Chondrocyte (in vitro differentiated cells): Measurements from ENCODE around the gene CD9. TPM values are rescaled to one million over a fixed set of nuclear protein-coding genes. Genes with fewer than 3 reads are reported as not detected.

ENCODE experiments used
- DNase-seq: peaks from one replicate; pipeline ENCODE4 v3.0.0; 2021; ENCODE audit warnings: mixed read lengths, low spot score
- H3K27ac Mint-ChIP-seq: one replicate; pipeline ENCODE4 v1.8.0; 2021; ENCODE audit warnings: mild to moderate bottlenecking, moderate library complexity, mixed read lengths; ENCODE audit not compliant: unreplicated experiment
- H3K27me3 Mint-ChIP-seq: 2 replicates; pipeline ENCODE4 v1.8.0; 2021; ENCODE audit warnings: low read depth, mixed read lengths
- H3K36me3 Mint-ChIP-seq: 2 replicates; pipeline ENCODE4 v1.8.0; 2021; ENCODE audit warnings: low read depth, mixed read lengths
- H3K4me1 Mint-ChIP-seq: 2 replicates; pipeline ENCODE4 v1.8.0; 2021; ENCODE audit warnings: low read depth, mild to moderate bottlenecking, mixed read lengths
- H3K4me3 Mint-ChIP-seq: one replicate; pipeline ENCODE4 v1.8.0; 2021; ENCODE audit warnings: mild to moderate bottlenecking, moderate library complexity, mixed read lengths; ENCODE audit not compliant: unreplicated experiment
- H3K9me3 Mint-ChIP-seq: 2 replicates; pipeline ENCODE4 v1.8.0; 2021; ENCODE audit warnings: low read depth, mixed read lengths
- total RNA-seq: library from RNA; stranded (reverse); gene quantifications from 3 replicates; pipeline ENCODE4 v1.2.1, GENCODE V29; 2021
- TF ChIP-seq, protein P1 (sequence below): fragments of 200-600 bp; sonication (generic); IDR thresholded peaks from 2 replicates; pipeline ENCODE4 v1.5.0; 2021; ENCODE audit warnings: antibody characterized with exemption, mild to moderate bottlenecking, moderate library complexity

CD9 gene
- total RNA-seq, 1 donor from 2014 or later, result 60.7 TPM

- TF ChIP-seq, protein P1, sequence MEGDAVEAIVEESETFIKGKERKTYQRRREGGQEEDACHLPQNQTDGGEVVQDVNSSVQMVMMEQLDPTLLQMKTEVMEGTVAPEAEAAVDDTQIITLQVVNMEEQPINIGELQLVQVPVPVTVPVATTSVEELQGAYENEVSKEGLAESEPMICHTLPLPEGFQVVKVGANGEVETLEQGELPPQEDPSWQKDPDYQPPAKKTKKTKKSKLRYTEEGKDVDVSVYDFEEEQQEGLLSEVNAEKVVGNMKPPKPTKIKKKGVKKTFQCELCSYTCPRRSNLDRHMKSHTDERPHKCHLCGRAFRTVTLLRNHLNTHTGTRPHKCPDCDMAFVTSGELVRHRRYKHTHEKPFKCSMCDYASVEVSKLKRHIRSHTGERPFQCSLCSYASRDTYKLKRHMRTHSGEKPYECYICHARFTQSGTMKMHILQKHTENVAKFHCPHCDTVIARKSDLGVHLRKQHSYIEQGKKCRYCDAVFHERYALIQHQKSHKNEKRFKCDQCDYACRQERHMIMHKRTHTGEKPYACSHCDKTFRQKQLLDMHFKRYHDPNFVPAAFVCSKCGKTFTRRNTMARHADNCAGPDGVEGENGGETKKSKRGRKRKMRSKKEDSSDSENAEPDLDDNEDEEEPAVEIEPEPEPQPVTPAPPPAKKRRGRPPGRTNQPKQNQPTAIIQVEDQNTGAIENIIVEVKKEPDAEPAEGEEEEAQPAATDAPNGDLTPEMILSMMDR, result no peak
- H3K4me1 Mint-ChIP-seq, result peaks cover 41% of the 10 kb centered on the region
- no peak overlapping the region for H3K27ac Mint-ChIP-seq
- no peaks in the 10 kb centered on the region for H3K9me3 Mint-ChIP-seq
- H3K36me3 Mint-ChIP-seq, result peaks cover 9% of the 10 kb centered on the region
- no peak overlapping the region for H3K4me3 Mint-ChIP-seq
- no peak for DNase-seq
- H3K27me3 Mint-ChIP-seq, result no peaks in the 10 kb centered on the region
Measured at GRCh38 chr12:6223545-6223944, 23.3 kb downstream of the CD9 start.

DNA sequence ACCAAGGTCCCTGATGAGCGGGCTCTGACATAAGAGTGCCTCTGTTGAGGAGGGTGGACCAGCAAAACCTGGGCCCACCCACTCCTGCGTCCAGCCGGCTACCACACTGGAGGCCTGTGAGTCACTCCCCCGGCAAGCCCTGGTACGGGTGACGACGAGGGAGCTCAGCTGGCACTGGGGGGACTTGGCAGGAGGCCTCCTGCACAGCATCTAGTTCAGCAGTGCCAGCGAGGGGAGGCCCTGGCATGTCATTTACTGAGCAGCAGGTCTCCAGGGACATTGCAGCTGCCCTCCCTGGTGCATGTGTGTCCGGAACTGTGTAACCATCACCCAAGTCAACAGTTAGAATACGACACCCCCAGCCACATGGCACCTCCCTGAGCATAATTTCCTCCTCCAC lies 24.4 kb downstream of the CD9 start:
- Mint-ChIP-seq H3K27ac (no peak overlapping the region), H3K4me1 (peaks cover 48% of the 10 kb centered on the region), H3K36me3 (peaks cover 9% of the 10 kb centered on the region), H3K4me3 (no peak overlapping the region), H3K9me3 (no peaks in the 10 kb centered on the region), H3K27me3 (no peaks in the 10 kb centered on the region)
- DNase-seq, result no peak
- TF ChIP-seq, protein P1, result no peak

DNA sequence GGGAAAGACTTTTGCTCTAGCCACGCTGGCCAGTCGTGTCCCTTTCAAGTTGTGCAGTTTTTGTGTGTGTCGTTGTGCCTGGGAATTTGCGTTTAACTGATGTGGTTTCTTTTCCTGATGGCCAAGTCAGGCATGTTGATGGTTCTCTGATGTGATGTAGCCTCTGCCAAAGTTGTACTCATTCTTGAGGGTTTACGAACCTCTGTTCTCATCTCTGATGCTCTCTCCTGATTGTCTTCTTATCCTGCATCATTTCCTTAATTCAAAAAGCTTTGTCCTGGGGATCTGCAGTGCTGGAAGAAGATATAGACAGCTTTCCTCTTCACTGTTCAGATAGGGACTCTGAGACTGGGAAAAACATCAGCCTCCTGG lies 25.4 kb downstream of the CD9 start:
- Mint-ChIP-seq H3K27me3 (no peaks in the 10 kb centered on the region), H3K4me3 (no peak overlapping the region), H3K9me3 (no peaks in the 10 kb centered on the region), H3K36me3 (peaks cover 9% of the 10 kb centered on the region), H3K4me1 (peaks cover 49% of the 10 kb centered on the region), H3K27ac (peak overlapping the region; percentile 6)
- no peak for DNase-seq
- TF ChIP-seq, protein P1, result no peak

- DNase-seq, result no peak
- TF ChIP-seq, protein P1, result no peak
- peak overlapping the region; percentile 28 for H3K27ac Mint-ChIP-seq
- no peaks in the 10 kb centered on the region for H3K9me3 Mint-ChIP-seq
- no peaks in the 10 kb centered on the region for H3K27me3 Mint-ChIP-seq
- peaks cover 9% of the 10 kb centered on the region for H3K36me3 Mint-ChIP-seq
- H3K4me3 Mint-ChIP-seq, result no peak overlapping the region
- peaks cover 50% of the 10 kb centered on the region for H3K4me1 Mint-ChIP-seq
Measured at GRCh38 chr12:6226002-6226678, 25.9 kb downstream of the CD9 start.

DNA sequence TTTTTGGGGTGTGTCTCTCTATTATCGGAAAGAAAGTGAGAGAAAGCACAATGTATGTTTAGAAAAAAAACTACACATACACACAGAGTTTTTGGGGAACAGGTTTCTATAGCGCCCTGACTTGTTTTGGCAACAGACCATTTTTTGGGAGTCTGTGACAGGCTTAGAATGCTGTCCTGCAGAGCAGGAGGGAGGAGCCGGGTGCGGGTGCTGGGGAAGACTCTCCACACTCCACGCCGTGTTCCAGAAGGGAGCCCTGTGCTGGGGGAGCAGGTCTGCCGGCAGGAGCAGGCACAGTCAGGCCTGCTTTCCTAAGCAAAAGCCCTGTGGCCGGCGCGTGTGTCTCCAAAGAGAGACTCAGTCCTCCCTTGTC lies 26.5 kb downstream of the CD9 start:
- Mint-ChIP-seq H3K9me3 (no peaks in the 10 kb centered on the region), H3K36me3 (peaks cover 9% of the 10 kb centered on the region), H3K27ac (peak overlapping the region; percentile 28), H3K27me3 (no peaks in the 10 kb centered on the region), H3K4me1 (peaks cover 50% of the 10 kb centered on the region), H3K4me3 (no peak overlapping the region)
- no peak for DNase-seq
- TF ChIP-seq, protein P1, result no peak
